BJ (cell line): Measurements from ENCODE around the gene ZNF486. TPM values are rescaled to one million over a fixed set of nuclear protein-coding genes. Genes with fewer than 3 reads are reported as not detected.
A peak's percentile ranks its signal among the peaks of the same experiment; 100 is the strongest.
"Not testable (repeated sequence)": the region's sequence is repeated elsewhere in the genome, so short reads cannot be mapped to it uniquely, and the experiment has no call there.

Experiments
- CTCF ChIA-PET: fragments of 350-600 bp; formaldehyde crosslinking; extraction: SDS; loops from one replicate; lab custom pipeline; 2021; ENCODE audit warnings: antibody characterized with exemption, inconsistent platforms; lab: Yijun Ruan, JAX
- POLR2A ChIA-PET: fragments of 300-600 bp; sonication (Branson Sonifier 250); formaldehyde crosslinking; extraction: SDS; loops from one replicate; lab custom pipeline; 2021; ENCODE audit warnings: antibody characterized with exemption; lab: Charles Lee
- DNase-seq: peaks from one replicate; pipeline ENCODE4 v3.0.0-alpha.2; 2011; ENCODE audit warnings: low read depth
- H3K27me3 ChIP-seq: 2 replicates; pipeline ENCODE4 v1.6.0; 2011; ENCODE audit warnings: low read length; ENCODE audit not compliant: control insufficient read depth, insufficient read depth
- H3K36me3 ChIP-seq: 2 replicates; pipeline ENCODE4 v1.5.1; 2011; ENCODE audit warnings: low read length; ENCODE audit not compliant: control insufficient read depth, insufficient read depth
- H3K4me3 ChIP-seq: 2 replicates; pipeline ENCODE4 v1.5.1; 2011; ENCODE audit warnings: low read depth, mild to moderate bottlenecking, control low read depth, low read length
- polyA plus RNA-seq: library from polyadenylated mRNA; depleted of rRNA; stranded (reverse); fragments of >200 nt; gene quantifications from 2 replicates; pipeline ENCODE4 v1.2.3, GENCODE V29; 2011
- TF ChIP-seq, protein P1 (sequence below): IDR thresholded peaks from 2 replicates; pipeline ENCODE4 v1.5.1; 2011; ENCODE audit warnings: low read depth, mild to moderate bottlenecking, control low read depth, inconsistent platforms, low read length, moderate library complexity; ENCODE audit not compliant: insufficient read depth

Gene ZNF486
- polyA plus RNA-seq, 1 experiment: 3.1 TPM

DNA sequence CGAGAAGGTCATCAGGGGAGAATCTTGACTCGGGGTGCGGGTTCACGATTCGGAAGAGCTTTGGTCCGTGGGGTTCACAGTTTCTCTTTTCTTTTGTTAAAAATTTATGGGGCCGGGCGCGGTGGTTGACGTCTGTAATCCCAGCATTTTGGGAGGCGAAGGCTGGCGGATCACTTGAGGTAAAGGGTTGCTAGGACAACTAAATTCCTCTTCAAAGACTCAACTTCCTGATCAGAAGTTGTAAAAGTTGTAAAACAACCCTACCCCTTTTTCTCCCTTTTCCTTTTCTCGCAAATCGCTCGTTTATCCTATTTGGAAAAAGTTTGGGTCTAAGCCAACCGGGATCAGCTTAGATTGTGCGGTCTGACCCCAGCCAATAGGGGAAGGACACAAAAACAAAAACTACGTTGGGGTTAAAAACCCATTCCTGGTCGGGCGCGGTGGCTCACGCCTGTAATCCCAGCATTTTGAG is 673 bp downstream of the ZNF486 start:
- Histone ChIP-seq H3K4me3 (peak overlapping the region; percentile 75), H3K36me3 (peaks cover 4% of the 10 kb centered on the region; the same call in 1 of the 2 replicates), H3K27me3 (no peaks in the 10 kb centered on the region)
- ChIA-PET POLR2A (no interaction called here), CTCF (interaction anchor here (1.2 to 1.4 kb wide), 2 partner anchors 12 to 70 kb away, joined by 3 read pairs; no protein-coding TSS in a partner anchor)
- TF ChIP-seq, protein P1, sequence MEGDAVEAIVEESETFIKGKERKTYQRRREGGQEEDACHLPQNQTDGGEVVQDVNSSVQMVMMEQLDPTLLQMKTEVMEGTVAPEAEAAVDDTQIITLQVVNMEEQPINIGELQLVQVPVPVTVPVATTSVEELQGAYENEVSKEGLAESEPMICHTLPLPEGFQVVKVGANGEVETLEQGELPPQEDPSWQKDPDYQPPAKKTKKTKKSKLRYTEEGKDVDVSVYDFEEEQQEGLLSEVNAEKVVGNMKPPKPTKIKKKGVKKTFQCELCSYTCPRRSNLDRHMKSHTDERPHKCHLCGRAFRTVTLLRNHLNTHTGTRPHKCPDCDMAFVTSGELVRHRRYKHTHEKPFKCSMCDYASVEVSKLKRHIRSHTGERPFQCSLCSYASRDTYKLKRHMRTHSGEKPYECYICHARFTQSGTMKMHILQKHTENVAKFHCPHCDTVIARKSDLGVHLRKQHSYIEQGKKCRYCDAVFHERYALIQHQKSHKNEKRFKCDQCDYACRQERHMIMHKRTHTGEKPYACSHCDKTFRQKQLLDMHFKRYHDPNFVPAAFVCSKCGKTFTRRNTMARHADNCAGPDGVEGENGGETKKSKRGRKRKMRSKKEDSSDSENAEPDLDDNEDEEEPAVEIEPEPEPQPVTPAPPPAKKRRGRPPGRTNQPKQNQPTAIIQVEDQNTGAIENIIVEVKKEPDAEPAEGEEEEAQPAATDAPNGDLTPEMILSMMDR: no peak
- DNase-seq: peak; percentile 12

DNA sequence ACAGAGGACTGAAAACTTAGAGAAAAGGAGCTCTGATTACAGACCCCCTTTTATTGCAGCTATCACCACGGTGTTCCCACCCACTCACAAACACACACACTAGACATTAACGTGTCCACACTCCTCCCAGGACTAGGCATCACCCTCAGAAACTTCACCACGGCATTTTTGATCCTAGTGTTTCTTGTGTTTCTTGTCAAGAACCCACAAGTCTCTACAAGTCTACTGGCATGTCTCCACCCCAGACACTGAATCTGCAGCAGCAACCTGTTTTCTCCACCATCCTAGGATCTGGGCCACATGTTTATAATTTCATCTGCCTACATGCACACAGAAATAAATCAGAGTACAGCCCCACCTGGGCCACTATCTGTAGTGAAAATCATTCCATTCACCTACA is 4.3 kb downstream of the ZNF486 start:
- CTCF ChIA-PET: no interaction called here
- no peak for DNase-seq
- POLR2A ChIA-PET: no interaction called here
- H3K4me3 ChIP-seq: no peak overlapping the region
- H3K27me3 ChIP-seq: no peaks in the 10 kb centered on the region
- TF ChIP-seq, protein P1: no peak
- H3K36me3 ChIP-seq: peaks cover 4% of the 10 kb centered on the region; the same call in 1 of the 2 replicates

GRCh38 chr19:20175848-20176247 is 8.8 kb downstream of the ZNF486 start:
- H3K27me3 ChIP-seq, CTCF ChIA-PET, DNase-seq, H3K36me3 ChIP-seq, H3K4me3 ChIP-seq, POLR2A ChIA-PET: not testable (repeated sequence)

DNA sequence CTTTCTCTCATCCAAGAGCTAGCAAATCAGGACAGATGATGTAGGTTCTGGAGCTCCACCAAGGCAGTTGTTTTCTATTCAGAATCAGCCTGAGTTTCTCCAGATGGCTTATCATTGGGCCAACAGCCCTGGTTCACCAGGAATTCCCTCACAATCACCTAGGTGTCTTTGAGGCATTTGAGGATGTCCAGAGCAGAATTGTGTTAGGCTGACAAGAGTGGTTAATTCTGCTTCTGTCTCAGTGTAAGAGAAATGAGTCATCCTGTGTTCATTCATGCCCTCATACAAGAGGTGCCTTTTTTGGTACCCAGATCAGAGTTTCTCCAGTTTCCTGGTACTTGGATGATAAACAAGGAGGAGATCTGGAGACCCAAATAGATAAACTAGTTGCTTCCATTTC is 12.9 kb downstream of the ZNF486 start:
- CTCF ChIA-PET: interaction anchor here (1.3 kb wide), 1 partner anchor 13 kb away, joined by 3 read pairs; the partner anchor contains the start of gene ZNF486
- POLR2A ChIA-PET, H3K36me3 ChIP-seq, H3K4me3 ChIP-seq, DNase-seq, H3K27me3 ChIP-seq: not testable (repeated sequence)

DNA sequence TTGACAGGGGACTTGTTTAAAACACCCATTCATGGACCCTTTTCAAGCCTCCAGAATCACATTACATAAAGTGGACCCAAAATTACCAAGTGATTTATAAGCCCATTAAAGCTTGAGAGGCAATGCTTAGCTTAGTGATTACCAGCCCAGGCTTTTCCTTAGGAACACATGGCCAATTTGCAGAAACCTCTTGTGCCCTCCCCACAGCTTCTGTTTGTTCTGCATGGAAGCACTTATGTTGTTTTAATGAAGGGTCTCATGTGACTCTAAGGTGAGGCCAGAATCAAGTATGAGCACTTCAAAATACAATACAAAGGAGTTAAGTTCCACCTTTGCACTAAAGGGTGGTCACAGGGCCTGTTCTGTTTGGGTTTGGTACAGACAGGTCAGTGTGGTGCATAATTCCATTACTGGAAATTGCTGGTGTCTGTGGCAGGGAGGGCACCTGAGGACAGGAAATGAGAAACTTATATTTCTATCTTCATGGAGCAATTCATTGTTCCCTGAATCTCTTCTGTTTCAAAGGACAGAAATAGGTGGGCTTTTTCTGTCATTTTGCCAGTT is 15.3 kb downstream of the ZNF486 start:
- no peaks in the 10 kb centered on the region for H3K27me3 ChIP-seq
- ChIA-PET CTCF (no interaction called here), POLR2A (no interaction called here)
- no peak overlapping the region for H3K4me3 ChIP-seq
- H3K36me3 ChIP-seq: no peaks in the 10 kb centered on the region; the same call in 1 of the 2 replicates
- no peak for DNase-seq
- TF ChIP-seq, protein P1: no peak

DNA sequence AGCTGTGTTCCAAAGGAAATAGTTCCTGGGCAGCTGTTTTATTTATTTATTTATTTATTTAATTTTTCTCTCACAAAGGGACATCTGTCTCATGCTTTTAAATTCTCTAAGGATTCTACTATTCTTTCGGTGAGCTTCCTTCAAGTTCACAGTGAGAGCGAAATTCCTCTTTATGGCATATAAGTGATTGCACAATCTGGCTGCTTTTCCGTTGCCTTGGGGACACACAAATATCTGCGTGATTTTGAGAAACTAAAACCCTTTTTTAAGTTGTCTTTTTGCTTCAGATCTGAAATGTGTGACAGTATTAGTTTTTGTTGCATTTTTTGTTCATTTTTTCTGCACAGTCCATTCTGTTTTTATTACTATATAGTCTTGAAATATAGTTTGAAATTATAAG is 19.2 kb downstream of the ZNF486 start:
- no peak for DNase-seq
- H3K4me3 ChIP-seq: no peak overlapping the region
- CTCF ChIA-PET: no interaction called here
- no peaks in the 10 kb centered on the region; the same call in none of the 2 replicates for H3K36me3 ChIP-seq
- POLR2A ChIA-PET: no interaction called here
- no peaks in the 10 kb centered on the region for H3K27me3 ChIP-seq
- TF ChIP-seq, protein P1: no peak
